Heart left ventricle (tissue), 16 donors: ENCODE results near the gene DGKB. TPM values are rescaled to one million over a fixed set of nuclear protein-coding genes. Genes with fewer than 3 reads are reported as not detected.

ENCODE experiments used
- ATAC-seq, 4 donors: fragments of 200-7000 bp; cut with Tn5 transposase; one replicate each; pipeline ENCODE4 v1.9.1; 2020 to 2022; ENCODE audit warnings: moderate library complexity in 4 of 4, mild to moderate bottlenecking in 3 of 4, moderate number of reproducible peaks in 1 of 4
- DNase-seq, 5 donors: peaks; one replicate each; pipeline ENCODE4 v3.0.0-alpha.2; 2020
- H3K27ac ChIP-seq, 12 donors: fragments of 200-600 bp; sonication (generic) in 4 of 12; one replicate each; pipeline versions ENCODE4 v1.5.0 to v1.8.0; 2016 to 2022; ENCODE audit warnings: mild to moderate bottlenecking in 2 of 12
- H3K27me3 ChIP-seq, 9 donors: fragments of 200-600 bp; sonication (generic) in 2 of 9; one replicate each; pipeline versions ENCODE4 v1.5.1 to v1.8.0; 2016 to 2022; ENCODE audit warnings: mild to moderate bottlenecking in 3 of 9
- H3K36me3 ChIP-seq, 9 donors: fragments of 200-600 bp; sonication (generic) in 2 of 9; one replicate each; pipeline versions ENCODE4 v1.5.0 to v1.8.0; 2018 to 2022; ENCODE audit warnings: mild to moderate bottlenecking in 2 of 9
- H3K4me1 ChIP-seq, 12 donors: fragments of 200-600 bp; sonication (generic) in 4 of 12; one replicate each; pipeline versions ENCODE4 v1.5.0 to v1.8.0; 2016 to 2022; ENCODE audit warnings: mild to moderate bottlenecking in 3 of 12
- H3K4me3 ChIP-seq, 12 donors: fragments of 200-600 bp; sonication (generic) in 4 of 12; one replicate each; pipeline versions ENCODE4 v1.5.0 to v1.8.0; 2017 to 2022; ENCODE audit warnings: mild to moderate bottlenecking in 9 of 12, moderate library complexity in 4 of 12
- H3K9me3 ChIP-seq, 12 donors: fragments of 200-600 bp; sonication (generic) in 4 of 12; one replicate each; pipeline versions ENCODE4 v1.5.0 to v1.8.0; 2016 to 2022; ENCODE audit warnings: mild to moderate bottlenecking in 1 of 12
- POLR2A ChIP-seq, 2 donors: fragments of 450-650 bp; IDR thresholded peaks; one replicate each; pipeline ENCODE4 v1.6.1; 2017; ENCODE audit warnings: antibody characterized with exemption in 2 of 2, mild to moderate bottlenecking in 2 of 2, moderate library complexity in 2 of 2
- WGBS, 4 donors: extraction: QIAGEN DNeasy Blood & Tissue Kit in 2 of 4; methylation state at CpG; one replicate each; pipeline versions ENCODE4 v1.1.5 to v1.1.7; 2013 to 2018; 5-methylcytosine and 5-hydroxymethylcytosine counted together
- intact Hi-C, 10 donors: fragments of 100-400 bp; cut with DNase I; formaldehyde crosslinking; loops; one replicate each; pipeline versions ENCODE4 v1.11.1 to v1.14.2; 2022
- polyA plus RNA-seq, 2 donors: library from polyadenylated mRNA; stranded (reverse); fragments of 200-250 nt; gene quantifications; one replicate each; pipeline ENCODE4 v1.2.3, GENCODE V29; 2013
- total RNA-seq, 9 donors: library from RNA; depleted of rRNA in 2 of 9; stranded (reverse); fragments of >200 nt in 2 of 9; fragmentation: NEBNext Ultra II Directional in 3 of 9; extraction: Animal tissue kit (Norgen Biotek cat#: 25700) in 3 of 9; gene quantifications; one replicate each; pipeline versions ENCODE4 v1.1.0 to v1.2.4, GENCODE V29; 2016 to 2023
- TF ChIP-seq, protein P1 (sequence below), 12 donors: fragments of 200-600 bp; sonication (generic) in 4 of 12; IDR thresholded peaks; one replicate each; pipeline versions ENCODE4 v1.5.0 to v1.8.0; 2018 to 2022; ENCODE audit warnings: antibody characterized with exemption in 12 of 12, mild to moderate bottlenecking in 5 of 12
- donor health status: ischemic (EF 13 %, LVEDD 7.1; RV severe dilation, severe dysfunction).
- donor health status: healthy with polysubstance abuse.
- donor health status: DM: no; HTN: yes; CAD: no.
- donor health status: DM: no; HTN: no; CAD: no.
- donor health status: ischemic (EF 25% LVEDD 6.9; RV normal size, moderate dysfunction).
- donor health status: ischemic (EF 25% LVEDD 5.7; RV mildly dilated, moderate dysfunction).
- donor health status: healthy.
- donor health status: DM: yes; HTN: yes; CAD: no.
- donor health status: ischemic (EF 35%, LVEDD 5.7; RV mildly dilated, moderate dysfunction).
- donor health status: nonischemic (EF 11% LVEDD 7.7; RV severe dilation, severe dysfunction).
- donor health status: DM: yes; HTN: yes; CAD: no.
- donor health status: PGD.
- donor health status: ischemic (EF 29% LVEDD 5.4; RV normal size, mild dysfunction).
- donor health status: nonischemic (EF 23%, LVEDD 6.1; RV moderate dilation, normal function).

DGKB gene
- total and polyA plus RNA-seq, 11 donors = 0.08 to 1.6 (median 0.47) TPM; not detected in 1

DNA sequence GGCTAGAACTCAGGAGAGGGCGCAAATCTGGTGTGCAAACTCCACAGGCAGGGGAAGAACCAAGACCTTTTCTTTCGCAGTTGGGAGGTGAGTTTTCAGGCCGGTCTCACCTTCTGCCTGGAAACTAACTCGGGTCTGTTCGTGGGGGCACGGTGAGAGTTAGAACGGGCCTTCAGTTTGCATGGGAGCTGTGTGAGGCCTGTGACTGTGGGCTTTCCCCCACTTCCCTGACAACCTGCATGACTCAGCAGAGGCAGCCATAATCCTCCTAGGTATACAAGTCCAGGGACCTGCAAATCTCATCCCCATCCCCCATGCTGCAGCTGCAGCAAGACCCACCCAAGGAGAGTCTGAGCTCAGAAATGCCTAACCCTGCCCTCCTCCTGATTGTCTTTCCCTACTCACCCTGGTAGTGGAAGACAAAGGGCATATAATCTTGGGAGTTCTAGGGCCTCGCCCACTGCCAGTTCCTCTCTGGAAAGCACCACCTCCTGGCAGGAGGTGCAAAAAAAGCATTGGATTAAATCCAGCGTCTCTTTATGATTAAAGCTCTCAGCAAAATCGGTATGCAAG lies 718.2 kb downstream of the DGKB start:
- Histone ChIP-seq H3K27ac (no peak overlapping the region), H3K9me3 (peaks cover 0 to 5% (median 0%) of the 10 kb centered on the region in 12 donors), H3K4me3 (no peak overlapping the region), H3K27me3 (no peaks in the 10 kb centered on the region), H3K4me1 (no peaks in the 10 kb centered on the region), H3K36me3 (no peaks in the 10 kb centered on the region)
- ATAC-seq (no peak), DNase-seq (no peak)
- WGBS, 4 donors = 88 to 91% (median 89%) methylated on average over 10 of the region's 10 CpGs
- TF ChIP-seq, protein P1, sequence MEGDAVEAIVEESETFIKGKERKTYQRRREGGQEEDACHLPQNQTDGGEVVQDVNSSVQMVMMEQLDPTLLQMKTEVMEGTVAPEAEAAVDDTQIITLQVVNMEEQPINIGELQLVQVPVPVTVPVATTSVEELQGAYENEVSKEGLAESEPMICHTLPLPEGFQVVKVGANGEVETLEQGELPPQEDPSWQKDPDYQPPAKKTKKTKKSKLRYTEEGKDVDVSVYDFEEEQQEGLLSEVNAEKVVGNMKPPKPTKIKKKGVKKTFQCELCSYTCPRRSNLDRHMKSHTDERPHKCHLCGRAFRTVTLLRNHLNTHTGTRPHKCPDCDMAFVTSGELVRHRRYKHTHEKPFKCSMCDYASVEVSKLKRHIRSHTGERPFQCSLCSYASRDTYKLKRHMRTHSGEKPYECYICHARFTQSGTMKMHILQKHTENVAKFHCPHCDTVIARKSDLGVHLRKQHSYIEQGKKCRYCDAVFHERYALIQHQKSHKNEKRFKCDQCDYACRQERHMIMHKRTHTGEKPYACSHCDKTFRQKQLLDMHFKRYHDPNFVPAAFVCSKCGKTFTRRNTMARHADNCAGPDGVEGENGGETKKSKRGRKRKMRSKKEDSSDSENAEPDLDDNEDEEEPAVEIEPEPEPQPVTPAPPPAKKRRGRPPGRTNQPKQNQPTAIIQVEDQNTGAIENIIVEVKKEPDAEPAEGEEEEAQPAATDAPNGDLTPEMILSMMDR (IDR thresholded peaks at IDR 0.05) = no peak
- no peak for TF ChIP-seq POLR2A (IDR thresholded peaks at IDR 0.05)
- intact Hi-C loops = no loop called here

DNA sequence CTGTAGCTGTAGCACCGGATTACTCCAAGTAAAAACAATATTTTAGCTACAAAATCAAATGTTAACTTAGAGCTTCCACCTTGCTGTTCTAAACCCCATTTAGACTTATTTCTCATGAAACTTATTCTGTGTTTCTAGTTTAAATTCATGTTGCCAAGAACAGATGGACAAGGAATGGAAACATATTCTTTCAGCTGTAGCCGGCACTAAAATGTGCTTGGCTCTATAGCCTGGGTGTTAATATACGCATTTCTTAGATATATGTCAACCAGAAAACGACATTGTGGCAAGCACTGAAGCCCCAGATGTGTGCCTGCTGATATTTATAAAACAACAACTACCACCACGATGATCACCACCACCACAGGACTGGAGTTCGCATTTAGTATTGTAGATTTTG lies 722.8 kb downstream of the DGKB start:
- H3K27me3 ChIP-seq = no peaks in the 10 kb centered on the region
- H3K27ac ChIP-seq = no peak overlapping the region
- H3K4me1 ChIP-seq = no peaks in the 10 kb centered on the region
- no peak overlapping the region for H3K4me3 ChIP-seq
- ATAC-seq (no peak), DNase-seq (no peak)
- H3K9me3 ChIP-seq = no peaks in the 10 kb centered on the region
- WGBS, 4 donors = 82 to 86% (median 85%) methylated on average over 6 of the region's 6 CpGs
- TF ChIP-seq POLR2A (IDR thresholded peaks at IDR 0.05) = no peak
- TF ChIP-seq, protein P1 (IDR thresholded peaks at IDR 0.05) = no peak
- intact Hi-C loops = no loop called here
- no peaks in the 10 kb centered on the region for H3K36me3 ChIP-seq

GRCh38 chr7:14177876-14178275 lies 724.7 kb downstream of the DGKB start:
- no peak overlapping the region for H3K4me3 ChIP-seq
- no peaks in the 10 kb centered on the region for H3K9me3 ChIP-seq
- no peak for DNase-seq
- intact Hi-C loops = no loop called here
- 87 to 95% (median 93%) methylated on average over 5 of the region's 5 CpGs for WGBS, 4 donors
- no peak for ATAC-seq
- no peaks in the 10 kb centered on the region for H3K36me3 ChIP-seq
- no peaks in the 10 kb centered on the region for H3K27me3 ChIP-seq
- H3K4me1 ChIP-seq = no peaks in the 10 kb centered on the region
- H3K27ac ChIP-seq = no peak overlapping the region
- TF ChIP-seq, protein P1 (IDR thresholded peaks at IDR 0.05) = no peak
- TF ChIP-seq POLR2A (IDR thresholded peaks at IDR 0.05) = no peak

GRCh38 chr7:14170872-14171271 lies 731.7 kb downstream of the DGKB start:
- ATAC-seq (no peak), DNase-seq (no peak)
- no peaks in the 10 kb centered on the region for H3K36me3 ChIP-seq
- no peaks in the 10 kb centered on the region for H3K27me3 ChIP-seq
- peaks cover 0 to 25% (median 13%) of the 10 kb centered on the region in 12 donors for H3K9me3 ChIP-seq
- no peak overlapping the region for H3K4me3 ChIP-seq
- H3K4me1 ChIP-seq = no peaks in the 10 kb centered on the region
- TF ChIP-seq, protein P1 (IDR thresholded peaks at IDR 0.05) = no peak
- TF ChIP-seq POLR2A (IDR thresholded peaks at IDR 0.05) = no peak
- WGBS, 4 donors = 85 to 92% (median 90%) methylated on average over 2 of the region's 2 CpGs
- intact Hi-C loops = no loop called here
- H3K27ac ChIP-seq = no peak overlapping the region
